Tibial artery (tissue), 4 donors: ENCODE data around the gene MFSD2A.

Source experiments
- DNase-seq, 2 donors: peaks; one replicate each; pipeline ENCODE4 v3.0.0-alpha.2; 2019
- H3K27ac ChIP-seq, 2 donors: fragments of 200-600 bp; sonication (generic) in 1 of 2; 1 replicate in 1 of 2; 2 replicates in 1 of 2; pipeline ENCODE4 v1.5.1; 2018 to 2019; ENCODE audit warnings: mild to moderate bottlenecking in 1 of 2
- H3K27me3 ChIP-seq, 2 donors: fragments of 200-600 bp; sonication (generic) in 1 of 2; one replicate each; pipeline versions ENCODE4 v1.5.1 to v1.6.0; 2016 to 2019
- H3K36me3 ChIP-seq, 3 donors: fragments of 200-600 bp; sonication (generic) in 2 of 3; one replicate each; pipeline ENCODE4 v1.5.1; 2016 to 2019; ENCODE audit warnings: mild to moderate bottlenecking in 2 of 3
- H3K4me1 ChIP-seq, 4 donors: fragments of 200-600 bp; sonication (generic) in 2 of 4; 1 replicate in 3 of 4; 2 replicates in 1 of 4; pipeline ENCODE4 v1.5.1; 2016 to 2019
- H3K4me3 ChIP-seq, 2 donors: fragments of 200-600 bp; sonication (generic) in 1 of 2; 1 replicate in 1 of 2; 2 replicates in 1 of 2; pipeline ENCODE4 v1.5.1; 2018 to 2019; ENCODE audit warnings: mild to moderate bottlenecking in 2 of 2
- H3K9me3 ChIP-seq, 3 donors: fragments of 200-600 bp; sonication (generic) in 1 of 3; one replicate each; pipeline ENCODE4 v1.5.1; 2016 to 2019
- CTCF ChIP-seq, 2 experiments: fragments of 200-600 bp in 1 of 2; fragments of 450-650 bp in 1 of 2; IDR thresholded peaks; one replicate each; pipeline ENCODE4 v1.5.1; 2017 to 2019; ENCODE audit warnings: antibody characterized with exemption in 2 of 2, mild to moderate bottlenecking in 1 of 2, moderate library complexity in 1 of 2
- intact Hi-C: fragments of 100-400 bp; cut with DNase I; formaldehyde crosslinking; loops from one replicate; pipeline ENCODE4 v1.15.0; 2023; ENCODE audit warnings: low total_unique reads

Gene MFSD2A

DNA sequence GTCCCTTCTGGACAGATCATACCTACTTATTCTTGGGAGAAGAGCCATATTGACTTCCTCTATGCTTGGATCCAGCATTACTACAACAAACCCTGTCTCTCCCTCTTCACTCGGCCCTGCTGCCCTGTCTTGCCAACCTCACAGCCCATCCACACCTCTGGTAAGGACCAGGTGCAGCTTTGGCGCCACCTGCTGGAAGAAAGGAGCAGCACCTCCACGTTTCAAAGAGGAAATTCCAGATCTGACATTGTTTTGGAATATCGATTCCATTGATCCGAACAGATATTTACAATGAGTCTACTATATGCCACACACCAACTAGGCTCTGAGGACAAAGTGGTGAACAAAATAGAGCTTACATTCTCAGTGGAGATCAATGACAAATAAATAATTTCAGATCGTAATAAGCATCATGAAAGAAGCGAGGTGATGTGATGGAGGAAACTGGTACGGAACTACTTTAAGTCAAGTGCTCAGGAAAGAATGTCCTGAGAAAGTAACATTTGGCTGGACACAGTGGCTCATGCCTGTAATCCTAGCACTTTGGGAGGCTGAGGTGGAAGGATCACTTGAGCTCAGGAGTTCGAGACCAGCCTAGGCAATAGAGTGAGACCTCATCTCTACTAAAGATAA, 18.7 kb downstream of the MFSD2A start:
- no peak overlapping the region for H3K4me3 ChIP-seq
- peaks cover 0 to 10% (median 0%) of the 10 kb centered on the region in 3 donors for H3K36me3 ChIP-seq
- H3K27ac ChIP-seq, result no peak overlapping the region
- no peaks in the 10 kb centered on the region for H3K4me1 ChIP-seq
- TF ChIP-seq CTCF (IDR thresholded peaks at IDR 0.05), result peak; percentile 94 to 96
- H3K9me3 ChIP-seq, result no peaks in the 10 kb centered on the region
- intact Hi-C loops, result loop anchor here (2.0 kb wide), 1 partner anchor 155 kb away; no protein-coding TSS in a partner anchor
- H3K27me3 ChIP-seq, result peaks cover 0 to 4% of the 10 kb centered on the region in 2 donors
- peak; percentile 70 to 78 for DNase-seq

DNA sequence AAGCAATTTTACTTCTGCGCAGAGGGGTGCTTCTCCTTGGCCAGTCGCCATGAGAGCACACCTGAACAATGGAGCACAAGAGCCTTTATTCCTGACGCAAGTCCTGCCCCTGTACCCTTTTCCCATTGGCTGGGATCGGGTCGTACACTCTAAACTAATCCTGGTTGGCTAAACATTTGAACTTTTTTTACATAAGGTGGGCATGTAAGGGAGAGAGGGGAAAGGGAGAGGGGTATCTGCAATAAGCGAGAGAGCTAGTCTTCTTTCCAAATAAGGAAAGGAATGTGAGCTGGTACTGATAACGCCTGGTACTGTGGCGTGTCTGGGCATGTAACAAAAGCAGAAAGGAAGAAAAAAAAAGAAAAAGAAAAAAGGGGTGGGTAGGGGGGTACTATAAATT, 21.8 kb downstream of the MFSD2A start:
- H3K27ac ChIP-seq, result no peak overlapping the region
- TF ChIP-seq CTCF (IDR thresholded peaks at IDR 0.05), result no peak
- DNase-seq, result no peak
- no peaks in the 10 kb centered on the region for H3K36me3 ChIP-seq
- no peaks in the 10 kb centered on the region for H3K4me1 ChIP-seq
- H3K9me3 ChIP-seq, result no peaks in the 10 kb centered on the region
- H3K4me3 ChIP-seq, result no peak overlapping the region
- H3K27me3 ChIP-seq, result peaks cover 0 to 4% of the 10 kb centered on the region in 2 donors
- intact Hi-C loops, result no loop called here

DNA sequence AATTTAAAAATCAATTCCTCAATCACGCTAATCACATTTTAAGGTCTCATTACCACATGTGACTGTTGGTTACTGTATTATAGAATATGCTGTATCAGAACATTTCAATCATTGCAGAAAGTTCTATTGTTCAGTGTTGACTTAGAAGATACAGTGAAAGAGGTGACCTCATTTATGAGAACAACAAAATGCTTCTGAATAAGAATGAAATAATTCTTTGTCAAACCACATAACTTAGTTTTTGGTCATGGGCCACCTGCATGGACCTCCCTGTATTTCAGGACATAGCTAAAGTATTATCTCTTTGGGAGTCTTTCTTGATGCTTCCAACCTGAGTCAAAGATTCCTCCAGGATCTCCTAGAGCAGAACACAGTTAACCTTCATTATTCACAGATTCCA, 22.3 kb downstream of the MFSD2A start:
- DNase-seq, result no peak
- H3K27ac ChIP-seq, result no peak overlapping the region
- H3K4me1 ChIP-seq, result no peaks in the 10 kb centered on the region
- H3K36me3 ChIP-seq, result no peaks in the 10 kb centered on the region
- H3K4me3 ChIP-seq, result no peak overlapping the region
- H3K27me3 ChIP-seq, result peaks cover 0 to 4% of the 10 kb centered on the region in 2 donors
- intact Hi-C loops, result no loop called here
- no peaks in the 10 kb centered on the region for H3K9me3 ChIP-seq
- no peak for TF ChIP-seq CTCF (IDR thresholded peaks at IDR 0.05)

DNA sequence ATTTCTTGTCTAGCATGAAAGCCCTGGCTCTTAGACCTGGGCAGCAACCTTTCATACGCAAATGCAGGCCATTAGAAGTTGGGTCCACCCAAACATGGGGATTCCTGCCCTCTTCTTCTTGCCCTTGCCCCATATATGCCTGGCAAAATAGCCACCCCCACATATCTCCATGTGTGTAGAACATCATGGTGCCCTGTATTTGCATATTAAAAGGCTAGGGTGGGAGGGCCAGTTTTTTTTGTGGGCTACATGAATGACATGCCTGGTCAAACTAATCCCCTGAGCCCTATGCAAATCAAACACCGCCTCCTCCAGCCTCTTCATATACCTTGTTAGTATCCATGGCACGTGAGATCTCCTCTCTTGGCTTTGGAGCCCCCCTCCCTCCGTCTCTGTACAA, 24.7 kb downstream of the MFSD2A start:
- Histone ChIP-seq H3K4me3 (no peak overlapping the region), H3K9me3 (no peaks in the 10 kb centered on the region), H3K36me3 (no peaks in the 10 kb centered on the region), H3K4me1 (no peaks in the 10 kb centered on the region), H3K27ac (no peak overlapping the region), H3K27me3 (peaks cover 0 to 3% of the 10 kb centered on the region in 2 donors)
- intact Hi-C loops, result no loop called here
- DNase-seq, result peak in 1 of 2 donors; percentile 3
- TF ChIP-seq CTCF (IDR thresholded peaks at IDR 0.05), result no peak

DNA sequence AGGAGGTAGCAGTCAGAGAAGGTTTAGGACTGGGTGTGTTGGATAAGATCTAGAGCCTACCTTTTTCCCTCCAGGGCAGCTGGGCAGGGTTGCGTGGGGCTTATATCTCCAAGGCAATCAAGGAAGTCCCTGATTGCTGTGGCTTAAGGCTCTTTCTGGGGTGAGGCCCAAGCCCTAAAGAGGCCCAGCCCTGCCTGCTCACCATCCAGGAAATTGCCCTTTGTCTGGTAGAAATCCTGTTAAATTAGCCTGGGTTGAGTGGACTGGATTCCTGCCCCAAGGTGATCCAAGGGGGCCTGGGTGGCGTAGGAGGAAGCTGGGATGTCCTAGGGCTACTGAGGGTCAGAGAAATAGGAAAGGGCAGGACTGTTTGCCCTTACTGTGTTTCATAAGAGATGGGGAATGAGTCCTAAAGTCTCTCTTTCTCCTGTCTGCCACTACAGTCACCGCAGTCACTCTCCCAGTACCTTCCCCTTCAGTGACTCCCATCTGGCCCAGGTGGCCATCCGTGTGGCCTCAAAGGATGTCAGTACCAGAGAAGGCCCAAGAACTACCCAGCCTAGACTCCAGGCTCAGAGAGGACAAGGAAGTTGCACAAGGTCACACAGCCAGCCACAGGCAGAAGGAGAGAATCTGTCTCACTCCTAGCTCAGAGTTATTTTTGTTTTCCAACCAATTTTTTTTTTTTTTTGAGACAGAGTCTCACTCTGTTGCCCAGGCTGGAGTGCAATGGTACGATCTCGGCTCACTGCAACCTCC, 25.8 kb downstream of the MFSD2A start:
- peak in 1 of 2 donors; percentile 15 for DNase-seq
- TF ChIP-seq CTCF (IDR thresholded peaks at IDR 0.05), result no peak
- Histone ChIP-seq H3K4me3 (no peak overlapping the region), H3K27ac (no peak overlapping the region), H3K27me3 (peaks cover 0 to 5% of the 10 kb centered on the region in 2 donors), H3K9me3 (no peaks in the 10 kb centered on the region), H3K36me3 (no peaks in the 10 kb centered on the region), H3K4me1 (no peaks in the 10 kb centered on the region)
- intact Hi-C loops, result no loop called here
